WTC11 (cell line): ENCODE data around the gene TCF7L1. TPM values are rescaled to one million over a fixed set of nuclear protein-coding genes. Genes with fewer than 3 reads are reported as not detected.

ENCODE experiments used
- ATAC-seq: fragments of 200-7000 bp; cut with Tn5 transposase; 2 replicates; pipeline ENCODE4 v1.10.0; 2021; ENCODE audit warnings: mild to moderate bottlenecking, moderate library complexity
- CTCF ChIA-PET: fragments of 300-600 bp; sonication (Branson Sonifier 250); formaldehyde crosslinking; loops from one replicate; lab custom pipeline; 2021; ENCODE audit warnings: antibody characterized with exemption; lab: Charles Lee
- POLR2A ChIA-PET: fragments of 350-600 bp; sonication (Branson Sonifier 250); formaldehyde crosslinking; loops from one replicate; lab custom pipeline; 2021; ENCODE audit warnings: antibody characterized with exemption; lab: Charles Lee
- DNase-seq: peaks from one replicate; pipeline ENCODE4 v3.0.0; 2021; ENCODE audit warnings: low spot score
- H3K27ac Mint-ChIP-seq: 2 replicates; pipeline ENCODE4 v1.8.0; 2021; ENCODE audit warnings: mixed read lengths
- H3K27me3 Mint-ChIP-seq: 2 replicates; pipeline ENCODE4 v1.8.0; 2021; ENCODE audit warnings: low read depth, mild to moderate bottlenecking, moderate library complexity, mixed read lengths
- H3K36me3 Mint-ChIP-seq: 2 replicates; pipeline ENCODE4 v1.8.0; 2021; ENCODE audit warnings: mixed read lengths
- H3K4me1 Mint-ChIP-seq: 2 replicates; pipeline ENCODE4 v1.8.0; 2022; ENCODE audit warnings: mixed read lengths
- H3K4me3 Mint-ChIP-seq: 2 replicates; pipeline ENCODE4 v1.8.0; 2021; ENCODE audit warnings: mild to moderate bottlenecking, moderate library complexity, mixed read lengths
- H3K9me3 Mint-ChIP-seq: 2 replicates; pipeline ENCODE4 v1.8.0; 2021; ENCODE audit warnings: mixed read lengths
- AFF4 ChIP-seq: sonication (generic); formaldehyde crosslinking; IDR thresholded peaks from 2 replicates; pipeline ENCODE4 v1.8.1; 2023; ENCODE audit warnings: mild to moderate bottlenecking, missing genetic modification reagents, borderline replicate concordance
- CREB1 ChIP-seq: sonication (generic); formaldehyde crosslinking; IDR thresholded peaks from 2 replicates; pipeline ENCODE4 v1.8.0; 2023; ENCODE audit warnings: mild to moderate bottlenecking, missing genetic modification reagents
- E2F5 ChIP-seq: sonication (generic); formaldehyde crosslinking; IDR thresholded peaks from 2 replicates; pipeline ENCODE4 v1.8.1; 2022; ENCODE audit warnings: mild to moderate bottlenecking, moderate library complexity, missing genetic modification reagents
- ERG ChIP-seq: fragments of 250-450 bp; sonication (Bioruptor Pico); IDR thresholded peaks from 2 replicates; pipeline ENCODE4 v1.8.0; 2021; ENCODE audit warnings: mild to moderate bottlenecking
- FOXJ3 ChIP-seq: sonication (generic); formaldehyde crosslinking; IDR thresholded peaks from 2 replicates; pipeline ENCODE4 v1.9.0; 2021; ENCODE audit warnings: missing genetic modification reagents, mild to moderate bottlenecking, borderline replicate concordance
- FOXP1 ChIP-seq: sonication (generic); formaldehyde crosslinking; IDR thresholded peaks from 2 replicates; pipeline ENCODE4 v1.8.0; 2022; ENCODE audit warnings: missing genetic modification reagents, mild to moderate bottlenecking, moderate library complexity, borderline replicate concordance
- HMGA2 ChIP-seq: fragments of 250-450 bp; sonication (Bioruptor Pico); IDR thresholded peaks from 2 replicates; pipeline ENCODE4 v1.4.0; 2021; ENCODE audit warnings: mild to moderate bottlenecking, moderate library complexity
- JAZF1 ChIP-seq: fragments of 250-450 bp; sonication (Bioruptor Pico); IDR thresholded peaks from 2 replicates; pipeline ENCODE4 v1.9.0; 2021; ENCODE audit warnings: moderate library complexity, mild to moderate bottlenecking, inconsistent platforms
- MAX ChIP-seq: sonication (generic); formaldehyde crosslinking; IDR thresholded peaks from 2 replicates; pipeline ENCODE4 v1.8.0; 2022; ENCODE audit warnings: mild to moderate bottlenecking, missing genetic modification reagents
- MXD4 ChIP-seq: fragments of 250-450 bp; sonication (Bioruptor Pico); IDR thresholded peaks from 2 replicates; pipeline ENCODE4 v1.8.0; 2021; ENCODE audit warnings: mild to moderate bottlenecking, moderate library complexity, borderline replicate concordance
- NR1H2 ChIP-seq: sonication (generic); formaldehyde crosslinking; IDR thresholded peaks from 2 replicates; pipeline ENCODE4 v1.9.0; 2021; ENCODE audit warnings: mild to moderate bottlenecking, moderate library complexity, missing genetic modification reagents
- NR3C1 ChIP-seq: sonication (generic); formaldehyde crosslinking; conservative IDR thresholded peaks from 2 replicates; pipeline ENCODE4 v1.8.1; 2023; ENCODE audit warnings: low read depth, mild to moderate bottlenecking, missing genetic modification reagents
- OVOL2 ChIP-seq: fragments of 250-450 bp; sonication (Bioruptor Pico); IDR thresholded peaks from 2 replicates; pipeline ENCODE4 v1.9.0; 2021; ENCODE audit warnings: mild to moderate bottlenecking, borderline replicate concordance
- RELA ChIP-seq: sonication (generic); formaldehyde crosslinking; IDR thresholded peaks from 2 replicates; pipeline ENCODE4 v1.8.1; 2022; ENCODE audit warnings: missing genetic modification reagents, mild to moderate bottlenecking, borderline replicate concordance
- RORB ChIP-seq: fragments of 250-450 bp; sonication (Bioruptor Pico); IDR thresholded peaks from 2 replicates; pipeline ENCODE4 v1.9.0; 2021; ENCODE audit warnings: mild to moderate bottlenecking
- SMAD4 ChIP-seq: sonication (generic); formaldehyde crosslinking; IDR thresholded peaks from 2 replicates; pipeline ENCODE4 v1.8.0; 2022; ENCODE audit warnings: mild to moderate bottlenecking, missing genetic modification reagents
- TCF7 ChIP-seq: sonication (generic); formaldehyde crosslinking; IDR thresholded peaks from 2 replicates; pipeline ENCODE4 v1.8.0; 2022; ENCODE audit warnings: mild to moderate bottlenecking, low read depth, missing genetic modification reagents, moderate library complexity
- TEAD4 ChIP-seq: sonication (generic); formaldehyde crosslinking; IDR thresholded peaks from 2 replicates; pipeline ENCODE4 v1.8.0; 2022; ENCODE audit warnings: mild to moderate bottlenecking, missing genetic modification reagents
- ZNF121 ChIP-seq: sonication (generic); formaldehyde crosslinking; IDR thresholded peaks from 2 replicates; pipeline ENCODE4 v1.8.0; 2023; ENCODE audit warnings: missing genetic modification reagents
- ZNF219 ChIP-seq: sonication (generic); formaldehyde crosslinking; IDR thresholded peaks from 2 replicates; pipeline ENCODE4 v1.8.0; 2023; ENCODE audit warnings: missing genetic modification reagents, mild to moderate bottlenecking, borderline replicate concordance
- ZNF317 ChIP-seq: sonication (generic); formaldehyde crosslinking; IDR thresholded peaks from 2 replicates; pipeline ENCODE4 v1.8.1; 2023; ENCODE audit warnings: low read depth, mild to moderate bottlenecking, moderate library complexity, missing genetic modification reagents, borderline replicate concordance
- total RNA-seq: library from RNA; stranded (reverse); gene quantifications from 3 replicates; pipeline ENCODE4 v1.2.3, GENCODE V29; 2021
- TF ChIP-seq, protein P1 (sequence below): sonication (generic); formaldehyde crosslinking; IDR thresholded peaks from 2 replicates; pipeline ENCODE4 v1.8.0; 2022; ENCODE audit warnings: mild to moderate bottlenecking, missing genetic modification reagents
- TF ChIP-seq, protein P2 (sequence below): fragments of 200-600 bp; IDR thresholded peaks from 2 replicates; pipeline ENCODE4 v1.8.0; 2022; ENCODE audit warnings: antibody characterized with exemption
- TF ChIP-seq, protein P3 (sequence below): sonication (generic); formaldehyde crosslinking; IDR thresholded peaks from 2 replicates; pipeline ENCODE4 v1.8.1; 2022; ENCODE audit warnings: mild to moderate bottlenecking, missing genetic modification reagents, moderate library complexity, borderline replicate concordance

TCF7L1 gene
- total RNA-seq, 1 experiment from 2014 or later, result 104 TPM

DNA sequence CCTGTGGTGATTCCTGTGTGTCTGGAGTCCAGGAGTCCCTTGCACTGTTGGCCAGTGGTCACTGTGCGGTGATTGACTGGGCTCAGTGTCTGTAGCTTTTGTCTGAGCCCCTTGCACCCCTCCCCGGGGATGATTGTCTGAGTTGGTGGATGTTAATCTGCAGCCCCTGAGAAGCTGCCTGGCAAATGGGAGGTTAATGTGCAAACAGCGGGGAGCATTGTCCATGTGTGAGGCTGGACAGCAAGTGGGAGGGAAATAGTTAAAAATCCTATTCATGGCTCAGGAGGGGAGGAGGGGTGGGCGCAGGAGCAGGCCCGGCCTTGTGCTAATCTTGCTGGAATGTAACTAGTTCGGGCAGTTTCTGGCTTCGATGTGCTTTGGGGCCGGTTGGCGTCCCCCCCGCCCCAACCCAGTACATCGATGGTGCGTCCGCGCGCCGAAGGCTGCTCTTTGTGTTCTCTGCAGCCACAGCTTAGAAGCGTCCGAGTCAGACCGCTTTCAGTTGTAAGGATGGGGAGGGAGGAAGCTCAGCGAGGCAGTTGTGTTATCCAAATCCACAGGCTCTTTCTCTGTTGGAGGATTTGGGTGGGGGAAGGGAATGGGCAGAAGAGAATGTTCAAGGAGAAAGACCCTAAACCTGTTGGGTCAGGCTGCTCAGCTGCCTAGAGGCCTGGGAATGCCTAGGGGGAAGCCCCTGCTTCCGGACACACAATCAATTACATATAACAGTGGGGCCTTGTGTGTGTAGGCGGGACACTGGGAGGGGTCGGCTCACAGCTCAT lies 122.8 kb downstream of the TCF7L1 start (continued):
- TF ChIP-seq SMAD4 (no peak), HMGA2 (CRISPR knock-in tag) (no peak), OVOL2 (no peak), ZNF317 (CRISPR knock-in tag) (no peak), ZNF219 (CRISPR knock-in tag) (peak; percentile 57; the same call in 1 of the 2 replicates), MAX (CRISPR knock-in tag) (peak; percentile 64; the same call in 1 of the 2 replicates), CREB1 (CRISPR knock-in tag) (no peak), JAZF1 (no peak), NR1H2 (CRISPR knock-in tag) (no peak), E2F5 (CRISPR knock-in tag) (0 out of 2 replicates have a peak, but pooled peaks have one; percentile 43), FOXJ3 (CRISPR knock-in tag) (no peak), RELA (no peak)
- TF ChIP-seq, protein P1, sequence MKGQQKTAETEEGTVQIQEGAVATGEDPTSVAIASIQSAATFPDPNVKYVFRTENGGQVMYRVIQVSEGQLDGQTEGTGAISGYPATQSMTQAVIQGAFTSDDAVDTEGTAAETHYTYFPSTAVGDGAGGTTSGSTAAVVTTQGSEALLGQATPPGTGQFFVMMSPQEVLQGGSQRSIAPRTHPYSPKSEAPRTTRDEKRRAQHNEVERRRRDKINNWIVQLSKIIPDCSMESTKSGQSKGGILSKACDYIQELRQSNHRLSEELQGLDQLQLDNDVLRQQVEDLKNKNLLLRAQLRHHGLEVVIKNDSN (CRISPR knock-in tag), result peak; percentile 48; the same call in 1 of the 2 replicates
- TF ChIP-seq, protein P2, sequence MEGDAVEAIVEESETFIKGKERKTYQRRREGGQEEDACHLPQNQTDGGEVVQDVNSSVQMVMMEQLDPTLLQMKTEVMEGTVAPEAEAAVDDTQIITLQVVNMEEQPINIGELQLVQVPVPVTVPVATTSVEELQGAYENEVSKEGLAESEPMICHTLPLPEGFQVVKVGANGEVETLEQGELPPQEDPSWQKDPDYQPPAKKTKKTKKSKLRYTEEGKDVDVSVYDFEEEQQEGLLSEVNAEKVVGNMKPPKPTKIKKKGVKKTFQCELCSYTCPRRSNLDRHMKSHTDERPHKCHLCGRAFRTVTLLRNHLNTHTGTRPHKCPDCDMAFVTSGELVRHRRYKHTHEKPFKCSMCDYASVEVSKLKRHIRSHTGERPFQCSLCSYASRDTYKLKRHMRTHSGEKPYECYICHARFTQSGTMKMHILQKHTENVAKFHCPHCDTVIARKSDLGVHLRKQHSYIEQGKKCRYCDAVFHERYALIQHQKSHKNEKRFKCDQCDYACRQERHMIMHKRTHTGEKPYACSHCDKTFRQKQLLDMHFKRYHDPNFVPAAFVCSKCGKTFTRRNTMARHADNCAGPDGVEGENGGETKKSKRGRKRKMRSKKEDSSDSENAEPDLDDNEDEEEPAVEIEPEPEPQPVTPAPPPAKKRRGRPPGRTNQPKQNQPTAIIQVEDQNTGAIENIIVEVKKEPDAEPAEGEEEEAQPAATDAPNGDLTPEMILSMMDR, result no peak
- TF ChIP-seq, protein P3, sequence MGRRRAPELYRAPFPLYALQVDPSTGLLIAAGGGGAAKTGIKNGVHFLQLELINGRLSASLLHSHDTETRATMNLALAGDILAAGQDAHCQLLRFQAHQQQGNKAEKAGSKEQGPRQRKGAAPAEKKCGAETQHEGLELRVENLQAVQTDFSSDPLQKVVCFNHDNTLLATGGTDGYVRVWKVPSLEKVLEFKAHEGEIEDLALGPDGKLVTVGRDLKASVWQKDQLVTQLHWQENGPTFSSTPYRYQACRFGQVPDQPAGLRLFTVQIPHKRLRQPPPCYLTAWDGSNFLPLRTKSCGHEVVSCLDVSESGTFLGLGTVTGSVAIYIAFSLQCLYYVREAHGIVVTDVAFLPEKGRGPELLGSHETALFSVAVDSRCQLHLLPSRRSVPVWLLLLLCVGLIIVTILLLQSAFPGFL, result no peak

DNA sequence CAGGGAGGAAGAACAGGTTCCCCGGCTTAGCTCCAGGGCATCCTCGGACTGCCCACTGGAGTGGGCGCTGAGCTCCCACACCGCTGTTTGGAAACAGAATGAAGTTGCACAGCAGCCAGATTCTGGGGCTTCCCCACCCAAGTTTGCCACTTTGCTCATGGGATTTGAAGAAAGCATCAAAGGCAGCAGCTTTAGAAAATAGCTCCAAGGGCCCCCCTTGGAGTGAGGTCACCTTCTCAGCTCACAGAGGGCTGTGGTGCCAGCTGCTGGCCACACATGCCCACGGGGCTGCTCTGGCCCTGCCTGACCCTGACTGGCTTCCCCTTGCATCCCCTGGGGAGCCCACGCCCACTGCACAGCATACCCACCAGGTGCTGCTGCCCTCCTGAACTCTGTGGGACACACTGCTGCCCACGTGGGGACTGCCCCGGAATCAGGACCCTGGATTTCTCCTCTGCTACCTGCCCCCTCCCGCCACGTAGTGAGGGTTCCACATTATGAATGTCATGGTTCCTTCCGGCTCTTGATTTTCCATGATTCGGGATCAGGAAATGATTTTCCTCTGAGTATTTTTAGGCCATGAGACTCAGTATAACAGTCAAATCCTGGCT lies 124.3 kb downstream of the TCF7L1 start:
- Mint-ChIP-seq H3K27me3 (no peaks in the 10 kb centered on the region), H3K36me3 (peaks cover 17% of the 10 kb centered on the region), H3K4me3 (peak overlapping the region; percentile 49; the same call in 1 of the 2 replicates), H3K9me3 (no peaks in the 10 kb centered on the region), H3K4me1 (peaks cover 85% of the 10 kb centered on the region), H3K27ac (peak overlapping the region; percentile 97)
- DNase-seq, result no peak
- POLR2A ChIA-PET, result interaction anchor here (0.5 to 3.3 kb wide), 4 partner anchors 11 to 122 kb away, joined by 4 to 34 read pairs (median 7); no protein-coding TSS in a partner anchor
- CTCF ChIA-PET, result interaction anchor here (1.1 to 4.5 kb wide), 10 partner anchors 11 to 331 kb away, joined by 3 to 45 read pairs (median 20); partner anchors contain the start of gene TCF7L1
- no peak for ATAC-seq
- TF ChIP-seq FOXP1, result no peak
- TF ChIP-seq NR3C1 (CRISPR knock-in tag), result no peak
- no peak for TF ChIP-seq MXD4 (CRISPR knock-in tag)
- TF ChIP-seq RORB (CRISPR knock-in tag), result no peak
- TF ChIP-seq TCF7 (CRISPR knock-in tag), result no peak
- no peak for TF ChIP-seq TEAD4 (CRISPR knock-in tag)
- TF ChIP-seq AFF4, result no peak
- TF ChIP-seq ZNF121 (CRISPR knock-in tag), result 0 out of 2 replicates have a peak, but pooled peaks have one; percentile 54
- no peak for TF ChIP-seq ERG (CRISPR knock-in tag)
